ENCODE measurements around the gene STAC. TPM values are rescaled to one million over a fixed set of nuclear protein-coding genes. Genes with fewer than 3 reads are reported as not detected.

STAC gene
- total and polyA plus RNA-seq, 5 donors from 2014 or later: 0.59 to 1.0 (median 0.76) TPM

DNA sequence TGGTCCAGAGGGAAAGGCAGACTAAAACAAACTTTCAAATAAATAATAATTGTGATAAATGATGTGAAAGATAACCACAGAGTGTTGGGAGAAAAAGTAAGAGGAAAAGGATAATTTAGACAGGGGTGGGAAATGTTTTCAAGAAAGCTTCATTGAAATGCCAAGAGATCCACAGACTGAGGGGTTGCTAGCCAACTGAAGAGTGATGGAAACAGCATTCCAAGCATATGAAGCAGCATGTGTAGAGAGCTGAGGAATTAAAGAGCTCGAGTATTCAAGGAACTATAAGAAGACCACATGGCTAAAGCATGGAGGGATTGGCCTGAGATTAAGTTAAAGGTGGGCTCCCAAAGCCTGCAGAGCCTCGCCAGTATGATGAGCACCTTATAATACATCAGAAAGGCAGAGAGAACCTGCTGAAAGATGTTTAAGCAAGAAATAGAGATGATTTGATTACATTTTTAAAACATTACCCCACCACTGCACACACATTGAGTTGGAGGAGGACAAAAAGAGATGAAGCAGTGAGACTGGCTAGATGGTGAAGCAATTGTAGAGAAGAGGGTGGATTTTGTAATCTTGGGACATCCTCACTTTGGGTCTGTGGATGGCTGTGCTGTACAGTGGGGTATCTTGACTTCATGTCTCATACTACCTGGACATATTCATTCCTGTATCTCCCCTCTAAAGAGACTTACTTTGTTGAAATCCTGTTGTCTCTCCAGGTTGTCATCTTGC is 100.8 kb downstream of the STAC start:
- Histone ChIP-seq H3K27me3 (ENCODE audit: control insufficient read depth, insufficient read depth, low read length) (no peaks in the 10 kb centered on the region), H3K4me1 (ENCODE audit: control insufficient read depth, insufficient read depth, low read length, poor library complexity, severe bottlenecking) (no peaks in the 10 kb centered on the region), H3K9me3 (ENCODE audit: control insufficient read depth in 2 of 2, low read length in 2 of 2) (no peaks in the 10 kb centered on the region), H3K4me3 (ENCODE audit: low read depth, low read length) (no peak overlapping the region), H3K27ac (ENCODE audit: insufficient read depth, low read length, poor library complexity, severe bottlenecking) (no peak overlapping the region), H3K36me3 (ENCODE audit: control insufficient read depth, insufficient read depth, low read length) (no peaks in the 10 kb centered on the region)
- H3K27me3 Mint-ChIP-seq: no peaks in the 10 kb centered on the region
- ATAC-seq (ENCODE audit: low read depth in 2 of 2) (no peak), DNase-seq (no peak)
- H3K36me3 Mint-ChIP-seq: no peaks in the 10 kb centered on the region
- H3K9me3 Mint-ChIP-seq: peaks cover 0 to 5% (median 1%) of the 10 kb centered on the region in 7 donors
- H3K27ac Mint-ChIP-seq: no peak overlapping the region
- no peak overlapping the region for H3K4me3 Mint-ChIP-seq
- peaks cover 0 to 1% (median 0%) of the 10 kb centered on the region in 4 donors for H3K4me1 Mint-ChIP-seq

DNA sequence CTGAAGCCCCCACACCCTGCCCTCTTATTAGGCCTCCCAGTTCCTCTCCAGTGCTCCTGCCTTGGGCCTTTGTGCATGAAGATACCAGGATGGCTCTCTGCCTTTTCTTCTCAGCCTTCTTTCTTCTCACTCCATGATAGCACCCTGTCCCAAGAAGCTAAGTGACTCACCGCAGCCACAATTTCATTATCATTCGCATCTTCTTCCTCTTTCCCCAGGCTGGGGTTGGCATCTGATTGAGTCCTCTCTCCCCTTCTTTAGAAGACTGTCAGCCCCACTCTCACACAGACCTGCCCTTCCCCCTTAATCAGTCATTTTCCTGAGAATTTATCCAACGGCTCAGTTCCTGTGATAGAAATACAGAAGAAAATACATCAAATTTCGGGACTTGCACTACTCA is 102.0 kb downstream of the STAC start:
- Mint-ChIP-seq H3K27ac (no peak overlapping the region), H3K4me3 (no peak overlapping the region), H3K36me3 (no peaks in the 10 kb centered on the region), H3K27me3 (no peaks in the 10 kb centered on the region), H3K9me3 (peaks cover 0 to 5% (median 1%) of the 10 kb centered on the region in 7 donors), H3K4me1 (no peaks in the 10 kb centered on the region)
- Histone ChIP-seq H3K4me3 (ENCODE audit: low read depth, low read length) (no peak overlapping the region), H3K36me3 (ENCODE audit: control insufficient read depth, insufficient read depth, low read length) (no peaks in the 10 kb centered on the region), H3K27me3 (ENCODE audit: control insufficient read depth, insufficient read depth, low read length) (no peaks in the 10 kb centered on the region), H3K4me1 (ENCODE audit: control insufficient read depth, insufficient read depth, low read length, poor library complexity, severe bottlenecking) (no peaks in the 10 kb centered on the region), H3K9me3 (ENCODE audit: control insufficient read depth in 2 of 2, low read length in 2 of 2) (no peaks in the 10 kb centered on the region), H3K27ac (ENCODE audit: insufficient read depth, low read length, poor library complexity, severe bottlenecking) (no peak overlapping the region)
- ATAC-seq (ENCODE audit: low read depth in 2 of 2) (no peak), DNase-seq (no peak)

DNA sequence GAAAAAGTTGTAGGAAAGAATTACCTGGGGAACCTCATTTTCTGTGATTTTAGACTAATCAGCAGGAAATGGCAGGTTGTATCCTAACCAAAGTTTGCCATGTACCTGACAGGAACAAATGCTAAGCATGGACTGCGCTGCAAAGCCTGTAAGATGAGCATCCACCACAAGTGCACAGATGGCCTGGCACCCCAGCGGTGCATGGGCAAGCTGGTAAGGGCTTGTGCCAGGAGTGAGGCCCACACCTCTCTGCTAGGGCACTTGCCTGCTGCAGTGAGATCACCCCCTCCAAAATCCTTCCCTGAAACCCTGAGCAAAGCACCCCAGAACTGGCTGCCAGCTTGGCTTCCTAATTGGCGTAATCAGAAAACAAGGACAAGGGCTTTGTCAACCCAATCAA is 102.6 kb downstream of the STAC start:
- ATAC-seq (ENCODE audit: low read depth in 2 of 2) (no peak), DNase-seq (no peak)
- Histone ChIP-seq H3K4me1 (ENCODE audit: control insufficient read depth, insufficient read depth, low read length, poor library complexity, severe bottlenecking) (no peaks in the 10 kb centered on the region), H3K27ac (ENCODE audit: insufficient read depth, low read length, poor library complexity, severe bottlenecking) (no peak overlapping the region), H3K27me3 (ENCODE audit: control insufficient read depth, insufficient read depth, low read length) (no peaks in the 10 kb centered on the region), H3K36me3 (ENCODE audit: control insufficient read depth, insufficient read depth, low read length) (no peaks in the 10 kb centered on the region), H3K4me3 (ENCODE audit: low read depth, low read length) (no peak overlapping the region), H3K9me3 (ENCODE audit: control insufficient read depth in 2 of 2, low read length in 2 of 2) (no peaks in the 10 kb centered on the region)
- no peaks in the 10 kb centered on the region for H3K4me1 Mint-ChIP-seq
- no peak overlapping the region for H3K4me3 Mint-ChIP-seq
- no peaks in the 10 kb centered on the region for H3K27me3 Mint-ChIP-seq
- no peak overlapping the region for H3K27ac Mint-ChIP-seq
- no peaks in the 10 kb centered on the region for H3K36me3 Mint-ChIP-seq
- H3K9me3 Mint-ChIP-seq: peaks cover 0 to 5% (median 1%) of the 10 kb centered on the region in 7 donors

DNA sequence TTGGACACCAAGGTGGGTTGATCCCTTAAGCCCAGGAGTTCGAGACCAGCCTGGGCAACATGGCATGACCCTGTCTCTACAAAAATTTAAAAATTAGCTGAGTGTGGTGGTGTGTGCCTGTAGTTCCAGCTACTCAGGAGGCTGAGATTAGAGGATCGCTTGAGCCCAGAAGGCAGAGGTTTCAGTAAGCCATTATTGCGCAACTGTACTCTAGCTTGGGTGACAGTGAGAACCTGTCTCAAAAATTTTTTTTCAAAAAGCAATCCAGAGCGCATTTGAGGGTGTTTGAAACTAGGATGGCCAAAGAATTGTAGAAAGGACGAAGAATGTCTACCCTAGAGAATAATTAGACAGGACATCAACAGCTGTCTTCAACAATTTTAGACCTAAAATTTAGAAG is 103.4 kb downstream of the STAC start:
- Mint-ChIP-seq H3K27ac (no peak overlapping the region), H3K9me3 (peaks cover 0 to 4% (median 1%) of the 10 kb centered on the region in 7 donors), H3K4me1 (no peaks in the 10 kb centered on the region), H3K4me3 (no peak overlapping the region), H3K27me3 (no peaks in the 10 kb centered on the region), H3K36me3 (no peaks in the 10 kb centered on the region)
- no peak for ATAC-seq (ENCODE audit: low read depth in 2 of 2)
- no peak overlapping the region for H3K4me3 ChIP-seq (ENCODE audit: low read depth, low read length)
- no peak for DNase-seq
- no peaks in the 10 kb centered on the region for H3K36me3 ChIP-seq (ENCODE audit: control insufficient read depth, insufficient read depth, low read length)
- H3K4me1 ChIP-seq (ENCODE audit: control insufficient read depth, insufficient read depth, low read length, poor library complexity, severe bottlenecking): no peaks in the 10 kb centered on the region
- H3K9me3 ChIP-seq (ENCODE audit: control insufficient read depth in 2 of 2, low read length in 2 of 2): no peaks in the 10 kb centered on the region
- no peak overlapping the region for H3K27ac ChIP-seq (ENCODE audit: insufficient read depth, low read length, poor library complexity, severe bottlenecking)
- H3K27me3 ChIP-seq (ENCODE audit: control insufficient read depth, insufficient read depth, low read length): no peaks in the 10 kb centered on the region

DNA sequence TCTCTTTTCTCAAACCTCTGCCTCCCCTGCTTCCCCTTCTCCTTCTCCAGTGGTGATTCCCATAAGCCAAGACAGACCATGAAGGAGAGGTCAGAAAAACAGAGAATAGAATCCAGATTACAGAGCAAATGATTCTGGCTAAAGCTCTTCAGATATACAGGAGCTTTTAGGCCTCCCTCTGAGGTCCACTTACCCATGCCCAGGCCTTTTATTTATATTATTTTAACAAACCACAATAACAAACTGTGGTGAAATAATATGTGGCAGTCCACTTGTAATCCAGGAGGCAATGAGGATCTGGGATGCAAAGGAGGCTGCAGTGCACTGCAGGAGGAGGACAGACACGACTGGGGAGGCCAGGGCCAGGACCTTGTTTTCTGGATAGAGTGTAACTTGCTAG is 104.1 kb downstream of the STAC start:
- no peak overlapping the region for H3K4me3 Mint-ChIP-seq
- ATAC-seq (ENCODE audit: low read depth in 2 of 2): no peak
- no peaks in the 10 kb centered on the region for H3K27me3 Mint-ChIP-seq

DNA sequence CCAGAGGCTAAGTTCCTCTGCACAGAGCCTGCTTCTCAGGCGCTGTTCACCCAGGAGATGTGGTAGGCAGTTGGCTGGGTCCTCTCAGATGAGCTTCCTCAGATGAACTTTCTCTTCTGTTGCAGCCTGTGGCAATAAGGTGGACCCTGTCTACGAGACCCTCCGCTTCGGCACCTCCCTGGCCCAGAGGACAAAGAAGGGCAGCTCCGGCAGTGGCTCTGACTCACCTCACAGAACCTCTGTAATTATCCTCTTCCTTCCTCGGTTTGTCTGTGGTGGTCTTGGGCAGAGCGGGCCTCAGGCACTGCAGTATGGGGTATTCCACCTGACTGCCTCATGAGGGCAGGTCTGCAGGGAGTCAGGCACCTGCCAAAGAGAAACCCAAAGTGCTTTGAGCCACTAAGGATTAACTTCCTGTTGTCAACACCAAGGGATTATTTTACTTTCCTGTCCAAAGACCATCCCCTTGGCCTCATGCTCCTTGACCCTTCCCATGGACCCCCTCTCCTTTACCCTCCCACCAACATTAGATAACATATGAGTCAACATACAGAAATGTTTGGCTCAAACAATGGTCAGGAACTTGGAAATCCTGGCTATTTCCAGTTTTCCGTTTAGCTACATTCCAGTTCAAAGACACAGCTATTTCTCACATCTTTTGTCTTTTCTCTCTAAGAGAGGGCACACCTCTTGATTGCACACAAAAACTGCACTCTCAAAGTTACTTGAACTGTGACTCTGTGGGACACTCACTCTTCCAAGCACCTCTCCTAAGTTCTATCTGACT is 105.9 kb downstream of the STAC start:
- Histone ChIP-seq H3K9me3 (ENCODE audit: control insufficient read depth in 2 of 2, low read length in 2 of 2) (no peaks in the 10 kb centered on the region), H3K4me1 (ENCODE audit: control insufficient read depth, insufficient read depth, low read length, poor library complexity, severe bottlenecking) (no peaks in the 10 kb centered on the region)

More for the DNA sequence above, 104.1 kb downstream of the STAC start:
- H3K4me1 ChIP-seq (ENCODE audit: control insufficient read depth, insufficient read depth, low read length, poor library complexity, severe bottlenecking): no peaks in the 10 kb centered on the region
- no peaks in the 10 kb centered on the region for H3K9me3 ChIP-seq (ENCODE audit: control insufficient read depth in 2 of 2, low read length in 2 of 2)
- H3K4me3 ChIP-seq (ENCODE audit: low read depth, low read length): no peak overlapping the region
- Mint-ChIP-seq H3K27ac (no peak overlapping the region), H3K9me3 (peaks cover 0 to 2% (median 0%) of the 10 kb centered on the region in 7 donors), H3K4me1 (no peaks in the 10 kb centered on the region), H3K36me3 (no peaks in the 10 kb centered on the region)
- no peak overlapping the region for H3K27ac ChIP-seq (ENCODE audit: insufficient read depth, low read length, poor library complexity, severe bottlenecking)
- H3K36me3 ChIP-seq (ENCODE audit: control insufficient read depth, insufficient read depth, low read length): no peaks in the 10 kb centered on the region
- H3K27me3 ChIP-seq (ENCODE audit: control insufficient read depth, insufficient read depth, low read length): no peaks in the 10 kb centered on the region
- DNase-seq: no peak

DNA sequence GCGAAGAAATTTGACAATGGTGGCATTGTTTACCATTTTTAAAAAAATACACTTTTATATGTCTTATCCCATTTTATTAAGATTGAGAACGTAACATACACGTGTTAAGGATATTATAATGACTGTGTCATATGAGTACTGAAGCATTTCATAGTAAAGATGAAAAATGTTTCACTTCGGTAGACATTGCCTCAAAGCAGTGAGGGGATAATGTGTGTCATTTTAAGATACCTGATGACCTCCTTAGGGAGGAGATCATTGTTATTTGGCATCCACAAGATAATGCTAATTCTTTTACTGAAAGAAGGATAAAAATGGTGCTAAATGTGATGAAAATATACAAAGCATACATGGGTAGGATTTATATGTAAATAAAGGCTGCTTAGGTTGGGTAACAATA is 107.3 kb downstream of the STAC start:
- Mint-ChIP-seq H3K4me1 (no peaks in the 10 kb centered on the region), H3K36me3 (no peaks in the 10 kb centered on the region), H3K27me3 (no peaks in the 10 kb centered on the region), H3K9me3 (peaks cover 0 to 2% (median 0%) of the 10 kb centered on the region in 7 donors), H3K4me3 (no peak overlapping the region), H3K27ac (no peak overlapping the region)
- H3K36me3 ChIP-seq (ENCODE audit: control insufficient read depth, insufficient read depth, low read length): no peaks in the 10 kb centered on the region
- no peak overlapping the region for H3K4me3 ChIP-seq (ENCODE audit: low read depth, low read length)
- H3K27me3 ChIP-seq (ENCODE audit: control insufficient read depth, insufficient read depth, low read length): no peaks in the 10 kb centered on the region
- no peak overlapping the region for H3K27ac ChIP-seq (ENCODE audit: insufficient read depth, low read length, poor library complexity, severe bottlenecking)
- H3K9me3 ChIP-seq (ENCODE audit: control insufficient read depth in 2 of 2, low read length in 2 of 2): no peaks in the 10 kb centered on the region
- ATAC-seq (ENCODE audit: low read depth in 2 of 2): no peak
- no peaks in the 10 kb centered on the region for H3K4me1 ChIP-seq (ENCODE audit: control insufficient read depth, insufficient read depth, low read length, poor library complexity, severe bottlenecking)
- no peak for DNase-seq

More for the DNA sequence above, 105.9 kb downstream of the STAC start:
- no peak overlapping the region for H3K27ac Mint-ChIP-seq
- Histone ChIP-seq H3K27me3 (ENCODE audit: control insufficient read depth, insufficient read depth, low read length) (no peaks in the 10 kb centered on the region), H3K27ac (ENCODE audit: insufficient read depth, low read length, poor library complexity, severe bottlenecking) (no peak overlapping the region), H3K4me3 (ENCODE audit: low read depth, low read length) (no peak overlapping the region), H3K36me3 (ENCODE audit: control insufficient read depth, insufficient read depth, low read length) (no peaks in the 10 kb centered on the region)
- peaks cover 0 to 2% (median 0%) of the 10 kb centered on the region in 7 donors for H3K9me3 Mint-ChIP-seq
- no peaks in the 10 kb centered on the region for H3K27me3 Mint-ChIP-seq
- DNase-seq (no peak), ATAC-seq (ENCODE audit: low read depth in 2 of 2) (no peak)
- H3K36me3 Mint-ChIP-seq: no peaks in the 10 kb centered on the region
- H3K4me3 Mint-ChIP-seq: no peak overlapping the region
- no peaks in the 10 kb centered on the region for H3K4me1 Mint-ChIP-seq

Measured in CD4-positive, CD25-positive, alpha-beta regulatory T cell (primary cell).